Rectal smooth muscle tissue (tissue), 1 donor: Measurements from ENCODE around the gene PLCB1.

Experiments used
- H3K27ac ChIP-seq: one replicate; pipeline ENCODE4 v1.7.0; 2013; ENCODE audit warnings: low read depth, low read length, inconsistent platforms
- H3K27me3 ChIP-seq: one replicate; pipeline ENCODE4 v1.7.0; 2013; ENCODE audit warnings: low read length; ENCODE audit not compliant: control insufficient read depth, insufficient read depth
- H3K36me3 ChIP-seq: one replicate; pipeline ENCODE4 v1.7.0; 2013; ENCODE audit warnings: low read length; ENCODE audit not compliant: control insufficient read depth, insufficient read depth
- H3K4me1 ChIP-seq: one replicate; pipeline ENCODE4 v1.7.0; 2013; ENCODE audit warnings: low read length; ENCODE audit not compliant: control insufficient read depth, insufficient read depth
- H3K4me3 ChIP-seq: one replicate; pipeline ENCODE4 v1.7.0; 2013; ENCODE audit warnings: low read length
- H3K9ac ChIP-seq: one replicate; pipeline ENCODE4 v1.7.0; 2013; ENCODE audit warnings: low read length

PLCB1 gene

DNA sequence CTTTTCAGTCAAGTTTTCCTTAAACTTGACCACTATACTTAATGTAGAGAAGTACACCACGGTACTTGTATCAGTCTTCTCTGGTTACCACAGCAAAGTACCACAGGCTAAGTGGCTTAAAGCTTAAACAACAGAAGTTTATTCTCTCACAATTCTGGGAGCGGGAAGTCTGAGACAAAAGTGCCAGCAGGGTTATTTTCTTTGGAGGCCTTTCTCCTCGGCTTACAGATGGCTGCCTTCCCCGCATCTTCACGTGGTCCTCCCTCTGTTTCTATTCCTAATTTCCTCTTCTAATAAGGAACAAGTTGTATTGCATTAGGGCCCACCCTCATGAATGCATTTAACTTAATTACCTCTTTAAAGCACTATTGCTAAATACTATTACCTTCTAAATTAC is 258.0 kb downstream of the PLCB1 start:
- Histone ChIP-seq H3K4me1 (peaks cover 10% of the 10 kb centered on the region), H3K27ac (no peak overlapping the region), H3K27me3 (no peaks in the 10 kb centered on the region), H3K36me3 (no peaks in the 10 kb centered on the region), H3K9ac (no peak overlapping the region), H3K4me3 (no peak overlapping the region)

DNA sequence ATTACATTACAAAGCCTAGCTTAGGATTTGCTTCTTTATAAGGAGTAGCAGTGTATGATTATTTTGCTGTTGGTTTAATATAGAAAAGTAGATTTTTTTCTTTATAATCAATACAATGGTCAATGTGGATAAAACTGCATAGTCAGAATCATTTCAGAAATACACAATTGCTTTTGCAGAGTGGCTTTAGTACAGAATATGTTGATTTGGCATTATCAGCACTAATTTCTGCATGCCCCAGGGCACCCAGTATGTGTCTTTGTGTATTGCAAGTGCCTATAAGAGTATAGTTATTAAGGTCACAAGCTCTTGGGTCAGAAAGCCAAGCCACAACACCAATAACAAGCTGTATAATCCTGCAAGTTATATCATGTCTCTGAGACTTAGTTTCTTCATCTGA is 258.4 kb downstream of the PLCB1 start:
- H3K9ac ChIP-seq, result no peak overlapping the region
- H3K27ac ChIP-seq, result no peak overlapping the region
- H3K4me3 ChIP-seq, result no peak overlapping the region
- peaks cover 10% of the 10 kb centered on the region for H3K4me1 ChIP-seq
- no peaks in the 10 kb centered on the region for H3K27me3 ChIP-seq
- no peaks in the 10 kb centered on the region for H3K36me3 ChIP-seq

DNA sequence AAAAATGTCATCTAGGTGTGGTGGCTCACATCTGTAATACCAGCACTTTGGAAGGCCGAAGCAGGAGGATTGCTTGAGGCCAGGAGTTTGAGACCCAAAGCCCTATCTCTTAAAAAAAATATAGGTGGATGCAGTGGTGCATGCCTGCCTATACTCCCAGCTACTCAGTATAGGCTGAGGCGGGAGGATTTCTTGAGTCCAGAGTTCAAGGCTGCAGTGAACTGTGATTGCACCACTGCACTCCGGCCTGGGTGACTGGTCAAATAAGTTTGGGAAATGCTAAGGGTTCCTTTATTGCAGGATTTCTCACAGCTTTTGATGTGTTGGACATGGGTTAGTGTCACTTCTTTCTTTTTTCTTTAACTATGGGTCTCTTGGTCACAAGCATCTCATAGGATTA is 261.3 kb downstream of the PLCB1 start:
- Histone ChIP-seq H3K9ac (no peak overlapping the region), H3K36me3 (no peaks in the 10 kb centered on the region), H3K4me1 (peaks cover 8% of the 10 kb centered on the region), H3K27me3 (no peaks in the 10 kb centered on the region), H3K4me3 (no peak overlapping the region), H3K27ac (no peak overlapping the region)

DNA sequence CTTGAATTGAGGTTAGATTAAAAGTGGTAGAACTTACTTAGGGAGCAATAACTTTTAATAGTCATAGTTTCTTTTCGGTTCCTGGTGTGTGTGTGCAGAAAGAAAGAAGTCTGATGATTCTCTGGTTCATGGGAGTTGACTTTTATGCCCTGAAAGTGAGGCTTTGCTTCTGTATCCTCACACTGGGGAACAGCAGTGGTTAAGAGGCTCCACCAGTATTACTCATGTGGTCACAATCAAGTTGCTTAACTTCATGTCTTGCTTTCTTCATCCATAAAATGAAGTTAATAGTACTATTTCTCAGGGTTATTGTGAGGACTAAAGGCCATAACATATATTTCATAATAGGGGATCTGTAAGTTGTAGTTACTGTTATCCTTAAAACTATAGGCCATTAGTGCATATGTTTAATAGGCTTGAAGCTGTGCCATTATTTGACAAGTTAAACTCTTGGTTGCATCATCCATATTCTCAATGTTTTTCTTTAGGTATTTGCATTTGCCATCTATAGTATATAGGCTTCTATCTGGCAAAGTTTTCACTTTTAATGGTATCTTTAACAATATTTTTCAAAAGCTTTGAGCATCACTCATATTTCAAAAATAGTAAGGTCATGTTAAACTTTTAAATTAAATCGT is 262.4 kb downstream of the PLCB1 start:
- H3K27ac ChIP-seq, result no peak overlapping the region
- no peak overlapping the region for H3K4me3 ChIP-seq
- no peaks in the 10 kb centered on the region for H3K27me3 ChIP-seq
- H3K9ac ChIP-seq, result no peak overlapping the region
- H3K4me1 ChIP-seq, result no peaks in the 10 kb centered on the region
- H3K36me3 ChIP-seq, result no peaks in the 10 kb centered on the region

DNA sequence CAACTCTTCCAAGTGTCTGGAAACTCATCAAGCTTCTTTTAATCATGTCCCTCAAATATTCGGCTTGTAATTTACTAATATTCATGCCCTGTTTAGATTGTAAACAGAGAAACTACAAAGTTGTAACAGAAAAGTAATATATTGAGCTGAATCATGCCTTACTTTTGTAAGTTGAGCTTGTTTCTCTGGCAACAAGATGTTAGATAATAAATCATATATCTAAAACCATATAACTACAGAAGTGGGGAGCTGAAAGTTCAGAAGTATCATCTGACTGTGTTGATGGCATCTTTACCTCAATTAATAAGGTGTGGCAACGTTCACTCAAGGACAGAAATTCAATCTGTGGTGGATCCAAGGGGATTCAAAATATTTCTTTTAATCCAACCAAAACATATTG is 263.9 kb downstream of the PLCB1 start:
- no peak overlapping the region for H3K9ac ChIP-seq
- H3K27me3 ChIP-seq, result no peaks in the 10 kb centered on the region
- no peak overlapping the region for H3K4me3 ChIP-seq
- H3K27ac ChIP-seq, result no peak overlapping the region
- no peaks in the 10 kb centered on the region for H3K36me3 ChIP-seq
- no peaks in the 10 kb centered on the region for H3K4me1 ChIP-seq

DNA sequence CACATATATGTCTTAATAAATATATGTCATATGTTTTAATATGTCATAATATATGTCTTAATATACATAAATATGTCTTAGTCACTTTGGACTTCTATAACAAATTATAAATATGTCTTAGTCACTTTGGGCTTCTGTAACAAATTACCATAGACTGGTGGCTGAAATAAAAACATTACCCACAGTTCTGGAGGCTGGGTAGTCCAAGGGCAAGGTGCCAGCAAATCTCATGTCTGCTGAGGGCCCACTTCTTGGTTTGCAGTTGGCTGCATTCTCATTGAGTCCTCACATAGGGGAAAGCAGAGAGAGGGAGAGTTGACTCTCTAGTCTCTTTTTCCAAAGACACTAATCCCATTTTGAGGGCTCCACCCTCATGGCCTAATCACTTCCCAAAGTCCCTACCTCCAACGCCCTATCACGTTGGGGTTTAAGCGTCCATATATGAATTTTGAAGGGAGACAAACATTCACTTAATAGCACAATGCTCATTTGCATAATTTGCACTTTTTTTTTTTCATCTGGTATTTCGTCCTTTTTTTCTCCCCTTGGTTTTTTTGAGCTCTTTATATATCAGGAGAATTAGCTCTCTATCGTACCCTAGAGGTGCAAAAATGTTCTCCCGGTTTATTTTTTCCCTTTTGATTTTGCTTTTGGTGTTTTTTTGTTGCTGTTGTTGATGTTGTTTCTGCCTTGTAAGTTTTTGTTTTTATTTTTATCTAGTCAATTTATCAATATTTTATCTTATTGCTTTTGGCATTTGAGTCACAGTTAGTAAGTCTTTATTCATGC is 266.4 kb downstream of the PLCB1 start:
- no peak overlapping the region for H3K9ac ChIP-seq
- H3K36me3 ChIP-seq, result no peaks in the 10 kb centered on the region
- H3K4me3 ChIP-seq, result no peak overlapping the region
- H3K27ac ChIP-seq, result no peak overlapping the region
- H3K27me3 ChIP-seq, result no peaks in the 10 kb centered on the region
- no peaks in the 10 kb centered on the region for H3K4me1 ChIP-seq

DNA sequence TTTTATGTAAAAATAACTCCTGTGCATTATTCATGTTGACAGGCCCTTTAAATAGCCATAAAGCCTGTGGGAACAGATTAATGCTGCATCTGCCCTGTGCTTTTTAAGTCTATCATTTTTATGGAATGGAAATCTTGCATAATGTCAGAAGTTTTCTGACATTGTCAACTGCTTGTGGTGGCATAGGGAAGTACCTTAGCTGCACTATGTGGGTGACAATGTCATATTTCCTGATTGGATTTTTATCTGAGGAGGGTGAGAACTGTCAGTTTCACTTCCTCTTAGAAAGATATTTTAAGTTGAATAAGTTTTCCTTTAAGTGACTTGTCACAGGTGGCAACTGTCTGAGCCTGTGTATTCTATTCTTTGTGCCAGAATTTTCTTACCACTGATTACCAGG is 267.9 kb downstream of the PLCB1 start:
- no peaks in the 10 kb centered on the region for H3K4me1 ChIP-seq
- H3K36me3 ChIP-seq, result no peaks in the 10 kb centered on the region
- H3K9ac ChIP-seq, result no peak overlapping the region
- no peaks in the 10 kb centered on the region for H3K27me3 ChIP-seq
- no peak overlapping the region for H3K27ac ChIP-seq
- H3K4me3 ChIP-seq, result no peak overlapping the region

DNA sequence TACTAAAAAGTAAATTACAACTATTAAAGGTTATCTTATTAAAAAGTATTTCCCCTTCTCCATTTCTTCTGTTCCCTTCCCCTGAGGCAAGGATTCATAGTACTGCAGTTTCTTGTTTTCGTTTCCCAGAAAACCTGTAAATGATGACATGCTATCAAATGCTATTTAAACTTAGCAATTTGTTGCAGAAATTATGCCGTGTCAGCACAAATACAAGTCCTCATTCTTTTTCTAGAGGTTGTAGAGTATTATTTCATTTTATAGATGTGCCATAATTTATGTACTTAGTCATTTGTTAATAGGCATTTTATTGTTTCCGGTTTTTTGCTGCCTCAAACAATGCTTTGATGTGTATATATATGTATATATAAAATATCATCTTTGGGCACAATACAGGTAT is 268.4 kb downstream of the PLCB1 start:
- Histone ChIP-seq H3K4me1 (no peaks in the 10 kb centered on the region), H3K27ac (no peak overlapping the region), H3K27me3 (no peaks in the 10 kb centered on the region), H3K4me3 (no peak overlapping the region), H3K36me3 (no peaks in the 10 kb centered on the region), H3K9ac (no peak overlapping the region)

DNA sequence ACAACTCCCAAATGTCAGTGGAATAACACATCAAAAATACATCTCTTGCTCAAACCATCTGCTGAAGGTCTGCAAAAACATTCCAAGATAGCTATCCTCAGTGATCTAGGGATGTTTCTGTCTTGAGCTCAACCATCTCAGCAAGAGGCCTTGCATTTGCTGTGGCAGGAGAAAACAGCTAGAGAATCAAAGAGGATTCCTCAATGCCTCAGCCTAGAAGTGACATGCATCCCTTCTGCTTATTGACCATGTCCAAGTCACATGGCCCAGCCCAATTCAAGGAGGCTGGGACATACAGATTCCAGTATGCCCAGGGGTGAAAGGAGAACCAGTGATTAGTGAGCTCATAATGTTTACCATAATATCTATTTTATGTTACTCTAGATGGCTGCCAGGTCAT is 269.5 kb downstream of the PLCB1 start:
- H3K4me3 ChIP-seq, result no peak overlapping the region
- H3K4me1 ChIP-seq, result no peaks in the 10 kb centered on the region
- no peak overlapping the region for H3K9ac ChIP-seq
- H3K36me3 ChIP-seq, result no peaks in the 10 kb centered on the region
- H3K27me3 ChIP-seq, result no peaks in the 10 kb centered on the region
- no peak overlapping the region for H3K27ac ChIP-seq

DNA sequence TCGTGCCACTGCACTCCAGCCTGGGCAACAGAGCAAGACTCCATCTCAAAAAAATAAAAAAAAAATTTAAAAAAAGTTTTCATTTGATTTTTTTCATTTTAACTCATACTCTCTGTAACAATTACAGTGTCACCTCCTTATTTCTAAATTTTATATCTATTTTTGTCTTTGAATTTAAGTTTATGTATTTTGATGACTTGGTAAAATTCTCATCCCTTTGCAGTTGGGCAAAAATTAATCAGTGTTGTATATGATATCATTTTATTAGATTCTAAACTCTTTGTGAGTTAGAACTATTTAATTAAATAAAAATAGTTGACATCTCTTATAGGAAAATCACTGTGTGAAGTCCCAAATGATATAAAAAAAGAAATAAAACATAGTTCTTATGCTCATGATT is 270.7 kb downstream of the PLCB1 start:
- no peak overlapping the region for H3K9ac ChIP-seq
- H3K27me3 ChIP-seq, result no peaks in the 10 kb centered on the region

DNA sequence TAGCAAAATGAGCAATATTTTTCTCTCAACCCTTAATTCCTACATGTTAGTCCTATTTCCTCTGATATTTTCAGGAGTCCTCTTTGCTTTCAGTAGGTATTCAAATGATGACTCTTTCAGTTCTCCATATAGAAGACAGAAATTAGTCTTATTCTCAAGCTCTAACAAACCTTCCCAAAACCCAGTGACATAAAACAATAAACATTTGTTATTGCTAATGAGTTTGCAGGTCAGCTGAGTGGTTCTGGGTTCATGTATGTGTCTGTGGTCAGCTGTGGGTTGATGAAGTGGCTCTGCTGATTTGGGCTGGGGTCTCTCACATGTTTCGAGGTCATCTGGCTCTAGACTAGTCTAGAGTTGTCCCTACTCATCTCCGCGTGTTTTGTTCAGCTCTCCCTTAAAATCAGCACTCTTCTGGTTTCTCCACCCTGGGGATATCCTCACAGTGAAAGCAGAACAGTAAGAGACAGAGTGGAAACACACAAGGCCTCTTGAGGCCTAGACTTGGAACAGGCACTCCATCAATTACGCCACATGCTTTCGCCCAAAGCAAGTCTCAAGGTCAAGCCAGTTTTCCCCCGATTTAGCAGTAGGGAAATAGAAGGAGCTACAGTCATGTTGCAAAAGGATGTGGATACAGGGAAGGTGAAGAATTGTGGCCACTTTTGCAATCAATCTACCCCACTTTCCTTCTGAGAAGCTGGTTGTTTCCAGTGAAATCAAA is 273.0 kb downstream of the PLCB1 start:
- Histone ChIP-seq H3K27me3 (no peaks in the 10 kb centered on the region), H3K4me1 (no peaks in the 10 kb centered on the region), H3K27ac (no peak overlapping the region), H3K4me3 (no peak overlapping the region), H3K9ac (no peak overlapping the region), H3K36me3 (no peaks in the 10 kb centered on the region)

More for the DNA sequence above, 270.7 kb downstream of the PLCB1 start:
- H3K27ac ChIP-seq, result no peak overlapping the region
- H3K4me1 ChIP-seq, result no peaks in the 10 kb centered on the region
- H3K36me3 ChIP-seq, result no peaks in the 10 kb centered on the region
- H3K4me3 ChIP-seq, result no peak overlapping the region

DNA sequence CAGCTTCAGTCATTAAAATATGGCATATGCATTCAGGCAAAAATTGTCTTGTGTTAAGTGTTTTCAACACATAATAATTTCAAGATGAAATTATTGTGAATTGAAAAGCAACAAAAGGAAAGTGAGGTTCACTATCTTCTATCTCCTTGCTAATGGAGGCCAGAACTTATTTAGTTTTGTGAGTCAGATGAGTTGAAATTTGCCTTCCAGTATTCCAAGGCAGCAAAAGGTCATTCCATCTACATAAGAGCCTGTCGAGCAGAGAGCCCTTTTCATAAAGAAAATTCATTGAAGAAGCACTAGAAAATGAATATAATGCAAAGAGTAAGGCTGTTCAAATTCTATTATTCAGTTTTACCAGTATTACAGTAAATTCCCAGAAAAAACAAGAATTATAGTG is 274.3 kb downstream of the PLCB1 start:
- no peaks in the 10 kb centered on the region for H3K4me1 ChIP-seq
- H3K27me3 ChIP-seq, result no peaks in the 10 kb centered on the region
- H3K27ac ChIP-seq, result no peak overlapping the region
- H3K4me3 ChIP-seq, result no peak overlapping the region
- H3K9ac ChIP-seq, result no peak overlapping the region
- no peaks in the 10 kb centered on the region for H3K36me3 ChIP-seq
